WERI-Rb-1 (cell line): ENCODE results near the gene LBX1.

Experiments
- DNase-seq: peaks from one replicate; pipeline ENCODE4 v3.0.0-alpha.2; 2020
- H3K27ac ChIP-seq: fragments of 250-450 bp; sonication (Bioruptor Pico); 2 replicates; pipeline ENCODE4 v1.5.1; 2020; ENCODE audit warnings: mild to moderate bottlenecking, moderate library complexity
- H3K27me3 ChIP-seq: fragments of 250-450 bp; sonication (Bioruptor Pico); 2 replicates; pipeline ENCODE4 v1.5.1; 2021; ENCODE audit warnings: mild to moderate bottlenecking, low read depth, moderate library complexity; ENCODE audit not compliant: insufficient read depth, severe bottlenecking
- H3K36me3 ChIP-seq: fragments of 250-450 bp; sonication (Bioruptor Pico); 2 replicates; pipeline ENCODE4 v1.5.1; 2020; ENCODE audit warnings: mild to moderate bottlenecking, moderate library complexity
- H3K4me3 ChIP-seq: 2 replicates; pipeline ENCODE4 v1.5.1; 2011; ENCODE audit warnings: low read depth, mild to moderate bottlenecking, control low read depth, low read length
- H3K9me3 ChIP-seq: fragments of 250-450 bp; sonication (Bioruptor Pico); 2 replicates; pipeline ENCODE4 v1.5.1; 2021; ENCODE audit warnings: mild to moderate bottlenecking, moderate library complexity; ENCODE audit not compliant: severe bottlenecking
- TF ChIP-seq, protein P1 (sequence below): IDR thresholded peaks from 2 replicates; pipeline ENCODE4 v1.5.1; 2011; ENCODE audit warnings: low read depth, mild to moderate bottlenecking, control low read depth, inconsistent platforms, low read length

Gene LBX1

GRCh38 chr10:101219139-101219945, 9.9 kb downstream of the LBX1 start:
- peaks cover 2% of the 10 kb centered on the region for H3K9me3 ChIP-seq
- H3K27ac ChIP-seq = no peak overlapping the region
- TF ChIP-seq, protein P1, sequence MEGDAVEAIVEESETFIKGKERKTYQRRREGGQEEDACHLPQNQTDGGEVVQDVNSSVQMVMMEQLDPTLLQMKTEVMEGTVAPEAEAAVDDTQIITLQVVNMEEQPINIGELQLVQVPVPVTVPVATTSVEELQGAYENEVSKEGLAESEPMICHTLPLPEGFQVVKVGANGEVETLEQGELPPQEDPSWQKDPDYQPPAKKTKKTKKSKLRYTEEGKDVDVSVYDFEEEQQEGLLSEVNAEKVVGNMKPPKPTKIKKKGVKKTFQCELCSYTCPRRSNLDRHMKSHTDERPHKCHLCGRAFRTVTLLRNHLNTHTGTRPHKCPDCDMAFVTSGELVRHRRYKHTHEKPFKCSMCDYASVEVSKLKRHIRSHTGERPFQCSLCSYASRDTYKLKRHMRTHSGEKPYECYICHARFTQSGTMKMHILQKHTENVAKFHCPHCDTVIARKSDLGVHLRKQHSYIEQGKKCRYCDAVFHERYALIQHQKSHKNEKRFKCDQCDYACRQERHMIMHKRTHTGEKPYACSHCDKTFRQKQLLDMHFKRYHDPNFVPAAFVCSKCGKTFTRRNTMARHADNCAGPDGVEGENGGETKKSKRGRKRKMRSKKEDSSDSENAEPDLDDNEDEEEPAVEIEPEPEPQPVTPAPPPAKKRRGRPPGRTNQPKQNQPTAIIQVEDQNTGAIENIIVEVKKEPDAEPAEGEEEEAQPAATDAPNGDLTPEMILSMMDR = no peak
- no peaks in the 10 kb centered on the region for H3K36me3 ChIP-seq
- H3K4me3 ChIP-seq = no peak overlapping the region
- peaks cover 2% of the 10 kb centered on the region for H3K27me3 ChIP-seq
- no peak for DNase-seq

- Histone ChIP-seq H3K4me3 (no peak overlapping the region), H3K36me3 (no peaks in the 10 kb centered on the region), H3K27ac (no peak overlapping the region), H3K27me3 (peaks cover 5% of the 10 kb centered on the region), H3K9me3 (peaks cover 2% of the 10 kb centered on the region)
- TF ChIP-seq, protein P1 = no peak
- DNase-seq = no peak
Observed at GRCh38 chr10:101218351-101219138, 10.7 kb downstream of the LBX1 start.

DNA sequence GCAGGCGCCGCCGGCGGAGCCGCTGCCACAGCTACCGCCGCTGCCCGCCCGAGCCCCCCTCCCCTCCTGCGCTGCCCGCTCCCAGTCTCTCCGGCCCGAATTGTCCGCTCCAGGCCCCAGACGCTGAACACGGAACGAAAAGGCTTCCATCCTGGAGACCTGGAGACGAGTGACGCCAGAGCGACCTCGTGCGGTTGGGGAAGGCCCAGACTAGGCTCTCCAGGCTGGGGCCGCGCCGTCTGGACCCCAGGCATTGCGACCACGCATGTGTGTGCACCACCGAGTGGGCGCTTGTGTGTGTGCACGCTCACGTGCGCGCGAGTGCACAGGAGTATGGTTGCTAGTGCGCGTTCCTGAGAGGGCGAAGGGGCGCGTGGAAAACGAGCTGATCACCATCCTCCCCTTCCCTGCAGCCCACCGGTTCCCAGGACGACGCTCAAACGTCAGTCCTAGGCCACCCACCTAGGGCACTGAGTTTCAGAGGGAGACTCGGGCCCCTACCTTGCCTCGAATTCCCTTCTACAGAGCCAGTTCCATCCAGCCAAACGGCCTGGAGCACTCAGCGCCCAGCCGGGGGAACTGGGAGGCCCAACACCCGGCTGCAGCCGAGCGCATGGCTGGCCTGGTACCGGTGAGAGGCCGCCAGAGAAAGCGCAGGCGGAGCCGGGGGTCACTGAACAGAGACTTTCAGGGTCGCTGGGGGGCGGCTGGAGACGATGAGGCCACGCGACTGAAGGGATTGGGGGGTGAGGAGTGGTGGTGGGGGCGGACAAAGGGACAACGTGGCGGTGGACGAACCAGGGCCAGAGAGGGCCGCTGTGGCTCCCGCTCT, 11.6 kb downstream of the LBX1 start:
- TF ChIP-seq, protein P1 = no peak
- Histone ChIP-seq H3K36me3 (no peaks in the 10 kb centered on the region), H3K9me3 (no peaks in the 10 kb centered on the region), H3K27ac (no peak overlapping the region), H3K4me3 (no peak overlapping the region), H3K27me3 (peaks cover 5% of the 10 kb centered on the region)
- DNase-seq = no peak

DNA sequence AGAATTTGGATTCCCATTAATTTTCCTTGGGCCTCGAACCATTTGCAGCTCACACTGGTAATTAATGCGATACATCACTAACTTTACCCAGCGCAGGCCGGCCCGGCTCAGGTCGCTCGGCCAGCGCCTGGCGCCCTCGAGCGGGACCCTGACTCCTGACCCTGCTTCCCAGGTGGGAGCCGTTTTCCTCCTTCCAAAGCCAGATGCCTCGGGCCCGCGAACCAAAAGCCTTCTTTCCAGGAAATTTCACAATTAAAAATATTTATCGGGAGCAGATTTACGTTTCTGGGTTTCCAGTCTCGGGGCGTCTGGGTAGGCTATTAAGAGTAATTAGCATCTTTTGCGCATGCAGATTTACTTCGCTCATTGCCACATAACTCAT, 12.2 kb downstream of the LBX1 start:
- peaks cover 5% of the 10 kb centered on the region for H3K27me3 ChIP-seq
- DNase-seq = no peak
- no peaks in the 10 kb centered on the region for H3K9me3 ChIP-seq
- no peaks in the 10 kb centered on the region for H3K36me3 ChIP-seq
- TF ChIP-seq, protein P1 = no peak
- no peak overlapping the region for H3K4me3 ChIP-seq
- H3K27ac ChIP-seq = no peak overlapping the region

- Histone ChIP-seq H3K36me3 (no peaks in the 10 kb centered on the region), H3K27me3 (peaks cover 5% of the 10 kb centered on the region), H3K4me3 (peak overlapping the region; percentile 51), H3K27ac (no peak overlapping the region), H3K9me3 (no peaks in the 10 kb centered on the region)
- TF ChIP-seq, protein P1 = peak; percentile 16; the same call in 1 of the 2 replicates
- DNase-seq = peak; percentile 77
Observed at GRCh38 chr10:101216207-101217043, 12.8 kb downstream of the LBX1 start.
